Measurements from ENCODE around the gene TRIM67. TPM values are rescaled to one million over a fixed set of nuclear protein-coding genes. Genes with fewer than 3 reads are reported as not detected.

Gene TRIM67
- total and polyA plus RNA-seq, 9 of the 15 experiments (the other 6 are each of a cell fraction or from before 2014, with no cell fraction given), result 0.04 to 0.60 (median 0.31) TPM

DNA sequence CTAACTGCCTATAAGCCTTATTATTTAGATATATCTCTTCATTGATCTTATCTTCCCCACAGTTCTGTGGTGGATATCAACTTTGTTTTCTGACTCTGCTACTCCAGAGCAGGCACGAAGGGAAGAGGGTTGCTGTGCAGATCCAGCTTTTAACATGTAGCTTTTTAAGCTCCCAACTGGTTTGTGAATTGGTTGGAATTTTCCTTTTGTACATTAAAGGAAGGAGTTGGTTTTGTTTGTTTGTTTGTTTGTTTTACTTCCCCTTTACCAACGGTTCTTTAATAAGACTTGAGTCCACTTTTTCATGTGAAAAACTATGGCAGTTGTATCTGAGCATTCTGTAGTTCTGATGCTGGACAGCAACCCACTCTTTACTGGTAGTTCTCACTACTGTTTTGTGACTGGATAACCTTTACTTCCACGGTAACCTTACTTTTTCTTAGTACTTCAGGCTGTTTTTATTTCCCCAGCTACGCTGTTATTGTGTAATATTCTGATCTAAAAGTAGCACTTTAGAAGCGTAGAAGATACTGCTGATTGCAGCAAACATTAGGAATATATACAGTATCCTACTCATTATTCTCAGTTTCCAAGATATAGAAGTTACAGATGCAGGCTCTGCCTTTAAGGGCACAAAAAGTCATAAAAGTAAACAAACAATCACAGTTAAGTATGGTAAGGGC lies 80.8 kb downstream of the TRIM67 start (continued):
- TF ChIP-seq, protein P1, sequence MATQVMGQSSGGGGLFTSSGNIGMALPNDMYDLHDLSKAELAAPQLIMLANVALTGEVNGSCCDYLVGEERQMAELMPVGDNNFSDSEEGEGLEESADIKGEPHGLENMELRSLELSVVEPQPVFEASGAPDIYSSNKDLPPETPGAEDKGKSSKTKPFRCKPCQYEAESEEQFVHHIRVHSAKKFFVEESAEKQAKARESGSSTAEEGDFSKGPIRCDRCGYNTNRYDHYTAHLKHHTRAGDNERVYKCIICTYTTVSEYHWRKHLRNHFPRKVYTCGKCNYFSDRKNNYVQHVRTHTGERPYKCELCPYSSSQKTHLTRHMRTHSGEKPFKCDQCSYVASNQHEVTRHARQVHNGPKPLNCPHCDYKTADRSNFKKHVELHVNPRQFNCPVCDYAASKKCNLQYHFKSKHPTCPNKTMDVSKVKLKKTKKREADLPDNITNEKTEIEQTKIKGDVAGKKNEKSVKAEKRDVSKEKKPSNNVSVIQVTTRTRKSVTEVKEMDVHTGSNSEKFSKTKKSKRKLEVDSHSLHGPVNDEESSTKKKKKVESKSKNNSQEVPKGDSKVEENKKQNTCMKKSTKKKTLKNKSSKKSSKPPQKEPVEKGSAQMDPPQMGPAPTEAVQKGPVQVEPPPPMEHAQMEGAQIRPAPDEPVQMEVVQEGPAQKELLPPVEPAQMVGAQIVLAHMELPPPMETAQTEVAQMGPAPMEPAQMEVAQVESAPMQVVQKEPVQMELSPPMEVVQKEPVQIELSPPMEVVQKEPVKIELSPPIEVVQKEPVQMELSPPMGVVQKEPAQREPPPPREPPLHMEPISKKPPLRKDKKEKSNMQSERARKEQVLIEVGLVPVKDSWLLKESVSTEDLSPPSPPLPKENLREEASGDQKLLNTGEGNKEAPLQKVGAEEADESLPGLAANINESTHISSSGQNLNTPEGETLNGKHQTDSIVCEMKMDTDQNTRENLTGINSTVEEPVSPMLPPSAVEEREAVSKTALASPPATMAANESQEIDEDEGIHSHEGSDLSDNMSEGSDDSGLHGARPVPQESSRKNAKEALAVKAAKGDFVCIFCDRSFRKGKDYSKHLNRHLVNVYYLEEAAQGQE (IDR thresholded peaks at IDR 0.05; ENCODE audit: borderline replicate concordance), result peak; percentile 97
- TF ChIP-seq, protein P1 (CRISPR knock-in tag; IDR thresholded peaks at IDR 0.05; ENCODE audit: low read depth), result peak; percentile 84
- TF ChIP-seq MAZ (CRISPR knock-in tag; conservative IDR thresholded peaks at IDR 0.05 in 1 of 2, IDR thresholded peaks at IDR 0.05 in 1 of 2) (0 out of 4 replicates have a peak, but pooled peaks of 1 of the 2 experiments have one; percentile 17), EP300 (IDR thresholded peaks at IDR 0.05; ENCODE audit: low read length) (no peak), ARID2 (IDR thresholded peaks at IDR 0.05) (peak; percentile 75), MTF1 (CRISPR knock-in tag; IDR thresholded peaks at IDR 0.05; ENCODE audit: borderline replicate concordance) (no peak), KAT8 (IDR thresholded peaks at IDR 0.05; ENCODE audit: low read depth) (no peak), ZNF263 (CRISPR knock-in tag; IDR thresholded peaks at IDR 0.05; ENCODE audit: borderline replicate concordance) (no peak), ELF2 (CRISPR knock-in tag; IDR thresholded peaks at IDR 0.05) (no peak), ZC3H8 (IDR thresholded peaks at IDR 0.05) (no peak), FOSL1 (tag; conservative IDR thresholded peaks at IDR 0.05) (no peak)
- TF ChIP-seq, protein P2, sequence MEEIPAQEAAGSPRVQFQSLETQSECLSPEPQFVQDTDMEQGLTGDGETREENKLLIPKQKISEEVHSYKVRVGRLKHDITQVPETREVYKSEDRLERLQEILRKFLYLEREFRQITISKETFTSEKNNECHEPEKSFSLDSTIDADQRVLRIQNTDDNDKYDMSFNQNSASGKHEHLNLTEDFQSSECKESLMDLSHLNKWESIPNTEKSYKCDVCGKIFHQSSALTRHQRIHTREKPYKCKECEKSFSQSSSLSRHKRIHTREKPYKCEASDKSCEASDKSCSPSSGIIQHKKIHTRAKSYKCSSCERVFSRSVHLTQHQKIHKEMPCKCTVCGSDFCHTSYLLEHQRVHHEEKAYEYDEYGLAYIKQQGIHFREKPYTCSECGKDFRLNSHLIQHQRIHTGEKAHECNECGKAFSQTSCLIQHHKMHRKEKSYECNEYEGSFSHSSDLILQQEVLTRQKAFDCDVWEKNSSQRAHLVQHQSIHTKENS (CRISPR knock-in tag; IDR thresholded peaks at IDR 0.05), result no peak
- TF ChIP-seq, protein P3, sequence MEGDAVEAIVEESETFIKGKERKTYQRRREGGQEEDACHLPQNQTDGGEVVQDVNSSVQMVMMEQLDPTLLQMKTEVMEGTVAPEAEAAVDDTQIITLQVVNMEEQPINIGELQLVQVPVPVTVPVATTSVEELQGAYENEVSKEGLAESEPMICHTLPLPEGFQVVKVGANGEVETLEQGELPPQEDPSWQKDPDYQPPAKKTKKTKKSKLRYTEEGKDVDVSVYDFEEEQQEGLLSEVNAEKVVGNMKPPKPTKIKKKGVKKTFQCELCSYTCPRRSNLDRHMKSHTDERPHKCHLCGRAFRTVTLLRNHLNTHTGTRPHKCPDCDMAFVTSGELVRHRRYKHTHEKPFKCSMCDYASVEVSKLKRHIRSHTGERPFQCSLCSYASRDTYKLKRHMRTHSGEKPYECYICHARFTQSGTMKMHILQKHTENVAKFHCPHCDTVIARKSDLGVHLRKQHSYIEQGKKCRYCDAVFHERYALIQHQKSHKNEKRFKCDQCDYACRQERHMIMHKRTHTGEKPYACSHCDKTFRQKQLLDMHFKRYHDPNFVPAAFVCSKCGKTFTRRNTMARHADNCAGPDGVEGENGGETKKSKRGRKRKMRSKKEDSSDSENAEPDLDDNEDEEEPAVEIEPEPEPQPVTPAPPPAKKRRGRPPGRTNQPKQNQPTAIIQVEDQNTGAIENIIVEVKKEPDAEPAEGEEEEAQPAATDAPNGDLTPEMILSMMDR (IDR thresholded peaks at IDR 0.05 in 2 of 3, conservative IDR thresholded peaks at IDR 0.05 in 1 of 3; ENCODE audit: insufficient read depth in 2 of 3, low read depth in 1 of 3, low read length in 3 of 3), result no peak
- TF ChIP-seq, protein P4, sequence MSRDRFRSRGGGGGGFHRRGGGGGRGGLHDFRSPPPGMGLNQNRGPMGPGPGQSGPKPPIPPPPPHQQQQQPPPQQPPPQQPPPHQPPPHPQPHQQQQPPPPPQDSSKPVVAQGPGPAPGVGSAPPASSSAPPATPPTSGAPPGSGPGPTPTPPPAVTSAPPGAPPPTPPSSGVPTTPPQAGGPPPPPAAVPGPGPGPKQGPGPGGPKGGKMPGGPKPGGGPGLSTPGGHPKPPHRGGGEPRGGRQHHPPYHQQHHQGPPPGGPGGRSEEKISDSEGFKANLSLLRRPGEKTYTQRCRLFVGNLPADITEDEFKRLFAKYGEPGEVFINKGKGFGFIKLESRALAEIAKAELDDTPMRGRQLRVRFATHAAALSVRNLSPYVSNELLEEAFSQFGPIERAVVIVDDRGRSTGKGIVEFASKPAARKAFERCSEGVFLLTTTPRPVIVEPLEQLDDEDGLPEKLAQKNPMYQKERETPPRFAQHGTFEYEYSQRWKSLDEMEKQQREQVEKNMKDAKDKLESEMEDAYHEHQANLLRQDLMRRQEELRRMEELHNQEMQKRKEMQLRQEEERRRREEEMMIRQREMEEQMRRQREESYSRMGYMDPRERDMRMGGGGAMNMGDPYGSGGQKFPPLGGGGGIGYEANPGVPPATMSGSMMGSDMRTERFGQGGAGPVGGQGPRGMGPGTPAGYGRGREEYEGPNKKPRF (IDR thresholded peaks at IDR 0.05; ENCODE audit: low read depth, low read length), result no peak

Measured in K562 (cell line).